ENCODE data around the gene RUNX3.
"Not testable (repeated sequence)": the region's sequence is repeated elsewhere in the genome, so short reads cannot be mapped to it uniquely, and the experiment has no call there.

The RUNX3 gene

GRCh38 chr1:24900985-24901781 lies 28.9 kb downstream of the RUNX3 start:
- no peak for DNase-seq (ENCODE audit: low read depth)

DNA sequence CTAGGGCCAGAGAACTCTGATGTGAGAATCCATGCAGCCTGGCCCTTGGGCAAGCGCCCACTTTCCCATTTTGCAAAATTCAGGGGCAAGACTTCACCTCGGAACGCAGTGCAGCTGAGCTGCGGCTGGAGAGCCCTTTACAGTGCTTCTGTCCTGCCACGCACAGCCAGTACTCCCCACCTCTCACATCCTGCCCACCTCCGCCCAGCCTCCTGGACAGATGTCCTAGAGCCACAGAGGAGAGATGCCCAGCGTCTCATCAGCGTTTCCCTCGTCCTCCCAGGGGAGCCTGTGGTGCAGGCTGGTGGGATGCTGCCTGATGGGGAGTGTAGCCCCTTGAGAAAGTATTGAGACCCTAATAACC lies 29.6 kb downstream of the RUNX3 start:
- no peak for DNase-seq (ENCODE audit: low read depth)

DNA sequence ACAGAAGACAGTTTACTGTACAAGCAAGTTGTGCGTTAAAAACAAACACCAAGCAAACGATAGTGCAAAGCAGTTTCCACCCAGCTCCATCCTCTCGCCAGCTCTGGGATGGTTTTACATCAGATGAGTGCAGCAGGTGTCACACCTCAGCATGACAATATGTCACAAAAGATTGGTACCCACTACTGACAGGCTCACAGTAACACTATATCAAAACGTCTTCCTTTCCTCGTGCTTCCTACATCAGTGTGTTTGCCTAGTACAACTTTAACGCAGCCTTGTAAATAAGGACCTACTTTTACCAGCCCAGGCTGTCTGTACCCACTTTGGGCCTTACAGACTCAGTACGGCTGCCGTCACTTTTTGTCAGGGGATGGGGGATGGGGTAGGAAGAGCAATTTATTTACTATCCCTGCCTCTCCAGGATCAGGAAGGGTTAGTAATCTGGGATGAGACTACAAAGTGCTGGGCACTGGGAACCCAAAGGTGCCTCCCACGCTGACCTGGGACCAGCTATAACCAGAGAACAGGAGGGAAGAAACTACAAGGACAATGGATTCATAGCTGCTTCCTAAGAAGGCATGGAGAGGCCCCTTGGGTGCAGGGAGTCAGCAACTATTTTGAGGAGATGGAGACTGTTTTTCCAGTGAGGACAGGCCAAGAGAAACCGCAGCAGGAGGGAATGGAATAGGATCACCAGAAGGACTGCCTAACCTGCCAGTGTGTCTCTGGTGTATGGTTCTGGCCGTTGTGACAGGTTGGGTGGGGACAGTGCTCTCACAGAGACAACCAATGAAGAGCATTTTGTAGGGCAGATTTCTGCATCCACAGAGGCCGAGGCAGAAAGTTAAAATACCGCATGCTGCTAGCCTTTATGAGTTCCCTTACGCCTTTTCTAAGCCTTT lies 30.2 kb downstream of the RUNX3 start:
- no peak for DNase-seq (ENCODE audit: low read depth)

- no peak for DNase-seq (ENCODE audit: low read depth)
Measured at GRCh38 chr1:24898909-24899439, 31.1 kb downstream of the RUNX3 start.

DNA sequence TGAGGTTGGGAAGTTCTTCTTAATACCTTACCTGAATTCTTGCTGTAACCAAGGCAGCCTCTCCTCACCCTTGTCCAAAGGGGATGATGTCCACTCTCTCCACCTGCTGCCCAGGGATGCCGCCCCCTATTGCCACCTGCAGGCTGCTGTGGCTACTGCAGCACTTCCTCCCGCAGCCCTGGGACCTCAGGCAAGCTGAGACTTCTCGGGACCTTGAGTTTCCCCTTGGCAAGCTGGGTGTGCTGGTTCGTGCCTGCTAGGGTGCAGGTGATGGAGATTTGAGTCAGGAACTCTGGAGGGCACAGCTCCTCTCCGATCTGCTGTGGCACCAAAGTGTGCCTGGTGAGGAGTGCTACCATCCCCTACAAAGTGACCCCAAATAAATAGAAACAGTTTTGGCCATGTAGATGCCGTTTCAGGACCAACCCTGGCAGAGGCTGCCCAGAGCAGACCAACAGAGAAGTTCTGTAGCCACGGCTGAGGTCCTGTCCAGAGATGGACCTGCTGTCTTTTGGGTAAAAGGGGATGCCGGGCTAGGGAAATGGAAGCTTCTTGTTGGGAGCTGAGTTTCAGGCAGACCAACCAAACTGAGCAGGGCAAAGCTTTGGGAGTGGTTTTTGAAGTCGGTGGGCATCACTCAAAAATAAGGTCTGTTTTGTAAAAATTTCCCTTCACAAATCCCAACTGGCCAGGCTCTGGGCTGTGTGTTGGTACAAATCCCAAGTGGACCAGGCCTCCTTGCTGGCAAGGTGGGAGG lies 31.7 kb downstream of the RUNX3 start:
- peak; percentile 15 for DNase-seq (ENCODE audit: low read depth)

GRCh38 chr1:24897263-24898151 lies 32.6 kb downstream of the RUNX3 start:
- DNase-seq (ENCODE audit: low read depth): no peak

- no peak for DNase-seq (ENCODE audit: low read depth)
Measured at GRCh38 chr1:24896596-24897262, 33.3 kb downstream of the RUNX3 start.

- no peak for DNase-seq (ENCODE audit: low read depth)
Measured at GRCh38 chr1:24896176-24896575, 33.9 kb downstream of the RUNX3 start.

GRCh38 chr1:24895511-24895910 lies 34.6 kb downstream of the RUNX3 start:
- no peak for DNase-seq (ENCODE audit: low read depth)

DNA sequence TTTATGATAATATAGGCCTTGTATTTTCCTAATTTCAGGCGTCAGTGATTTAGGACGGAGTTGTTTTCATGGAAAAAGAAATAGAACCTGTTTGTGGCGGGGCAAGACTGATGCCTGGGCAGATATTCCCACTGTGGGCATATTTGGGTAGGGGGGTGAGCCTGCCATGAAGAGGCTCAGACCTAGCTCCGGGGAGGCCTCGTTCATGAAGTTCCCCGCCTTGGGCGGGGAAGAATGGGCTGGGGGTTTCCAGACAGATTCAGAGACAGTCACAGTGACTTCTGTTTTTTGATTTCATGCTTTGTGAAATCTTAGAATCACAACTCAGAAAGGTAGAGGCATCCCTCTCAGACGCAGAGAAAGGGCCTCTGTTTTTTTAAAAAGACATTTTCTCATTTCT lies 36.1 kb downstream of the RUNX3 start:
- no peak for DNase-seq (ENCODE audit: low read depth)

DNA sequence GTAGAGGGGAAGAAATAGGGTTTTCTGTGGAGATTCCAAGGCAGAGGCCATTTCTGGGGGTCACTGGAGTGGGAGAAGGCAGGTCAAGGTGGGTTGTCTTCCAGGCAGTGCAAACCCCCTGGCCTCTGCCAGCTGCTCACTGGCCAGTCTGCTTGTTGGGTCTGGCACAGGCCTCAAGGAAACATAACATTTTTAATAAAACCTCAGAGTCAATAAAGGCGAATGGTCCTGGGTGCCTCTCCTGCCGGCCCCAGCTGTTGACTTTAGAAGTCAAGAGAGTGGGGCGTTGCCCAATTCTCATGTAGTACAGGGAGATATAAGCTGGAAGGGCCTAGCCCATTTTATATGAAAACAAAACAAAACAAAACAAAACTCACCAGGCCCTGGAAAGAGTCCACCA lies 36.6 kb downstream of the RUNX3 start:
- no peak for DNase-seq (ENCODE audit: low read depth)

DNA sequence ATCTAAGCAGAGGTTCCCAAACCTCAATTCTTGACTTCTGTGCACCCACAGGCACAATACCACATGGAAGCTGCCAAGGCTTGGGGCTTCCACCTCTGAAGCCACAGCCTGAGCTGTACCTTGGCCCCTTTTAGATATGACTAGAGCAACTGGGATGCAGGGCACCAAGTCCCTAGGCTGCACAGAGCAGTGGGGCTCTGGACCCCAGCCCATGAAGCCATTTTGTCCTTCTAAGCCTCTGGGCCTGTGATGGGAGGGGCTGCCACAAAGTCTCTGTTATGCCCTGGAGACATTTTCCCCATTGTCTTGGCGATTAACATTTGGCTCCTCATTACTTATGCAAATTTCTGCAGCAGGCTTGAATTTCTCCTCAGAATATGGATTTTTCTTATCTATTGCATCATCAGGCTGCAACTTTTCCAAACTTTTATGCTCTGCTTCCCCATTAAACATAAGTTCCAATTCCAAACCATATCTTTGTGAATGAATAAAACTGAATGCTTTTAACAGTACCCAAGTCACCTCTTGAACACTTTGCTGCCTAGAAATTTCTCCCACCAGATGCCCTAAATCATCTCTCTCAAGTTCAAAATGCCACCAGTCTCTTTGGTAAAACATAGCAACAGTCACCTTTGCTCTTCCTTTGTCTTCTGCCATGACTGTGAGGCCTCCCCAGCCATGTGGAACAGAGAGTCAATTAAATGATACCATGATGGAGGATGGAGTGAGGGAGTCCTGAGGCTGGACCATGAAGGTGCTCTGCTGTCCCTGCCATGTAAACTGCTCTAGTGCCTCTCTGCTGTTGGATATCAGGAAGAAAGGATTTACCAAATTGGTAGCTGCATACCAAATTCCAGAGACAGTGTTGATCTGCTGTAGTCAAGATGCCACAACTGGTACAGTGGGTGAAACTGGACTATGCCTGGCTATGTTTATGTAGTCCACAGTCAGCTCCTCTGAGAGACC lies 37.6 kb downstream of the RUNX3 start:
- DNase-seq (ENCODE audit: low read depth): no peak

DNA sequence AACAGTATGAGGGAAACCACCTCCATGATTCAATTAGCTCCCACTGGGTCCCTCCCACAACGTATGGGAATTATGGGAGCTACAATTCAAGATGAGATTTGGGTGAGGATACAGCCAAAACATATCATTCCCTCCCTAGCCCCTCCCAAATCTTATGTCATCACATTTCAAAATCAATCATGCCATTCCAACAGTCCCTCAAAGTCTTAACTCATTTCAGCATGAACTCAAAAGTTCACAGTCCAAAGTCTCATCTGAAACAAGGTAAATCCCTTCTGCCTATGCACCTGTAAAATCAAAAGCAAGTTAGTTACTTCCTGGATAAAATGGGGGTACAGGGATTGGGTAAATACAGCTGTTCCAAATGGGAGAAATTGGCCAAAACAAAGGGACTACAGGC lies 38.7 kb downstream of the RUNX3 start:
- DNase-seq (ENCODE audit: low read depth): not testable (repeated sequence)

- no peak for DNase-seq (ENCODE audit: low read depth)
Measured at GRCh38 chr1:24890887-24891286, 39.2 kb downstream of the RUNX3 start.

DNA sequence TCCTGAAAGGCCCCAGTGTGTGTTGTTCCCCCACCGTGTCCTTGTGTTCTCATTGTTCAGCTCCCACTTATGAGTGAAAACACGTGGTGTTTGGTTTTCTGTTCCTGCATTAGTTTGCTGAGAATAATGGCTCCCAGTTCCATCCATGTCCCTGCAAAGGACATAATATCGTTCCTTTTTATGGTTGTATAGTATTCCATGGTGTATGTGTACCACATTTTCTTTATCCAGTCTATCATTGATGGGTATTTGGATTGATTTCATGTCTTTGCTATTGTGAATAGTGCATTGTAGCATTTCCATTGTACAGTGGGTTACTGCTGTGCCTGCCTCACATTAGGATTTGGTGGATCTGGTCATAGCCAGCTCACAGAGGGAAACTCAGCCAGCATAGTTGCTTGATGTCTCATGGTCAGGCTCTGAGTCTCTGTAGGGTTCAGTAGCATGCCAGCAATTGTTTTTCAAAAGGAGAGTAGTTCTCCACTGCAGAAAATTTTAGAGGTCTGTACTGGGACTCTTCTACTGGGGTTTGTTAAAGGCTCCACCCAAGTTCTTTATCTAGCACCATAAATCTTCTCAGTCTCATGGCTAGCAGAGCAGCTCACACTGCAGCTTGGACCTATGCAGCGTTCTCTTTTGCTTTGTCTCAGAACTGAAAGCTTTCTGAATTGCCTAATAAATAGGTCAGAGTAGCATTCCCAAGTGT lies 41.0 kb downstream of the RUNX3 start:
- DNase-seq (ENCODE audit: low read depth): no peak

DNA sequence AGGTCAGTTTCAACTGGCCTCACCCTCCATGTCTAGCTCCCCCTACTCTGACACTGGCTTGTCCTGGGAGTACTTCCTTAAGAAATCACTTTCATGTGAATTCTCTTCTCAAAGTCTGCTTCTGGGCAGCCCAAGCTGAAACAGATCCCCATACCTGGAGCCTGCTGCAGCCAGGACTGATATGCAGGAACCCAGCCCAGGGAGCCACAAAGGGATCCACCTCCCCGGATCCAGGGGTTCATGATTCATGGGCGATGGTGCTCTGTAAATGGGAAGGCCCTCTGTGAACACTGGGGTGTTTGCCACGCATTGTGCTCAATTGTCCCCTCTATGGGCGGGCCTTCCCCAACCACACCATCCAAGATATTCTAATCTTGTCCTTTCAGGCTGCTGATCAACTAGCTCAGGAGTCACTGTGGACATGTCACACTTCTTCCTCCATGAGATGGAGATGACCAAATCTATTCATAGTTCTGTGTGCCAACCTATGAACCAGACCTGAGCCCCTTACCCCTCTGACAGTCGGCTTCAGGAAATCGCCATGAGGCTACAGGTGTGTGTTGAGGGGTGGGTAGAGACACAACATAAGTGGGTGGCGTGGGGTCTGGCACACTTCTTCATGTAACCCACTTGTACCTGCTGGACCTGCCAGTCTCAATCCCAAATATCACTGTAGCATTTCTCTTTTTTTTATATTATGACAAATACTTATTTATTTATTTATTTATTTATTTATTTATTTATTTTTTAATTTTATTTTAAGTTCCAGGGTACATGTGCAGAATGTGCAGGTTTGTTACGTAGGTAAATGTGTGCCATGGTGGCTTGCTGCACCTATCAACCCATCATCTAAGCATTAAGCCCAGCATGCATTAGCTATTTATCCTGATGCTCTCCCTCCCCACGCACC lies 41.8 kb downstream of the RUNX3 start:
- no peak for DNase-seq (ENCODE audit: low read depth)

DNA sequence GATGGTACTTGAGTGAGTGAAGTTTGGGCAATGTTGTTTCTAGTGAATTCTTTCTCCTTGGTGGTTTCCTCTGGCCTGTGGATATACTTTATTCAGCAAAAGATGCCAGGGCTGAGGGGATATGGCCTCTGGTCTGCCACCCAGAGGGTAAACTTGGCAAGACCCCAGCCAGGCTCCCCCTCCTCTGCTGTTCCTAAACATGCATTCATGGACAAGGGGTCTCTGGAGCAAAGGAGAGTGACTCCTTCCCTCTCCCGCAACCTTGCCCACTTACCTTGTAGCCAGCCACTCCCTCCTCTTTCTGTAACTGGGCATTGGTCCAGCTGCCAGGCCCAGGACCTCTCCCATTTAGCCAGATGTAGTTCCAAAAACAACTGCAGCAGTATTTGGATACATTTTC lies 43.8 kb downstream of the RUNX3 start:
- DNase-seq (ENCODE audit: low read depth): no peak

- no peak for DNase-seq (ENCODE audit: low read depth)
Measured at GRCh38 chr1:24884751-24885150, 45.3 kb downstream of the RUNX3 start.
